Naive thymus-derived CD4-positive, alpha-beta T cell (primary cell): Measurements from ENCODE around the gene NCAM2. TPM values are rescaled to one million over a fixed set of nuclear protein-coding genes. Genes with fewer than 3 reads are reported as not detected.

Experiments
- ATAC-seq: fragments of 150-1000 bp; cut with Tn5 transposase; 2 replicates; pipeline ENCODE4 v1.10.0; 2021; ENCODE audit warnings: mild to moderate bottlenecking, moderate library complexity
- CTCF ChIA-PET: fragments of 350-600 bp; sonication (Branson Sonifier 250); formaldehyde crosslinking; loops from one replicate; lab custom pipeline; 2021; ENCODE audit warnings: antibody characterized with exemption; lab: Charles Lee
- POLR2A ChIA-PET: fragments of 350-600 bp; sonication (Branson Sonifier 250); formaldehyde crosslinking; loops from one replicate; lab custom pipeline; 2021; ENCODE audit warnings: antibody characterized with exemption, inconsistent platforms; lab: Charles Lee
- DNase-seq, 9 donors: peaks; one replicate each; pipeline versions ENCODE4 v3.0.0 to v3.0.0-alpha.2; 2020 to 2022; ENCODE audit warnings: mixed read lengths in 1 of 9
- H3K27ac ChIP-seq: one replicate; pipeline ENCODE4 v1.7.0; 2013; ENCODE audit warnings: mild to moderate bottlenecking, low read depth, low read length, moderate library complexity
- H3K27me3 ChIP-seq, 2 donors: one replicate each; pipeline ENCODE4 v1.7.0; 2013; ENCODE audit warnings: low read length in 2 of 2, mild to moderate bottlenecking in 2 of 2, moderate library complexity in 2 of 2; ENCODE audit not compliant: control insufficient read depth in 2 of 2, insufficient read depth in 2 of 2
- H3K36me3 ChIP-seq, 3 experiments: 1 replicate in 2 of 3; 2 replicates in 1 of 3; pipeline ENCODE4 v1.7.0; 2013; ENCODE audit warnings: low read length in 3 of 3, mild to moderate bottlenecking in 3 of 3, moderate library complexity in 1 of 3; ENCODE audit not compliant: insufficient read depth in 3 of 3, control insufficient read depth in 2 of 3
- H3K4me1 ChIP-seq, 2 donors: one replicate each; pipeline ENCODE4 v1.7.0; 2013; ENCODE audit warnings: low read length in 2 of 2, mild to moderate bottlenecking in 2 of 2, moderate library complexity in 1 of 2; ENCODE audit not compliant: control insufficient read depth in 2 of 2, insufficient read depth in 2 of 2
- H3K4me3 ChIP-seq: 2 replicates; pipeline ENCODE4 v1.7.0; 2013; ENCODE audit warnings: mild to moderate bottlenecking, low read length
- H3K9me3 ChIP-seq, 3 experiments: 1 replicate in 2 of 3; 2 replicates in 1 of 3; pipeline ENCODE4 v1.7.0; 2013; ENCODE audit warnings: low read length in 3 of 3; ENCODE audit not compliant: control insufficient read depth in 2 of 3
- H3K27ac Mint-ChIP-seq, 9 donors: one replicate each; pipeline ENCODE4 v1.8.0; 2020 to 2022; ENCODE audit warnings: mixed read lengths in 9 of 9, mild to moderate bottlenecking in 8 of 9, moderate library complexity in 5 of 9, inconsistent platforms in 2 of 9
- H3K27me3 Mint-ChIP-seq, 5 donors: one replicate each; pipeline ENCODE4 v1.8.0; 2021 to 2022; ENCODE audit warnings: mixed read lengths in 5 of 5, mild to moderate bottlenecking in 1 of 5
- H3K36me3 Mint-ChIP-seq, 5 donors: one replicate each; pipeline ENCODE4 v1.8.0; 2020 to 2022; ENCODE audit warnings: mixed read lengths in 5 of 5, mild to moderate bottlenecking in 3 of 5, inconsistent platforms in 1 of 5
- H3K4me1 Mint-ChIP-seq, 7 donors: one replicate each; pipeline ENCODE4 v1.8.0; 2020 to 2022; ENCODE audit warnings: mixed read lengths in 7 of 7, mild to moderate bottlenecking in 3 of 7, inconsistent platforms in 1 of 7
- H3K4me3 Mint-ChIP-seq, 10 donors: one replicate each; pipeline ENCODE4 v1.8.0; 2020 to 2022; ENCODE audit warnings: mild to moderate bottlenecking in 10 of 10, mixed read lengths in 10 of 10, moderate library complexity in 6 of 10, inconsistent platforms in 2 of 10
- H3K9me3 Mint-ChIP-seq, 11 donors: one replicate each; pipeline ENCODE4 v1.8.0; 2020 to 2022; ENCODE audit warnings: mixed read lengths in 11 of 11, mild to moderate bottlenecking in 4 of 11, inconsistent platforms in 1 of 11, moderate library complexity in 1 of 11
- intact Hi-C, 2 donors: fragments of 100-400 bp; cut with micrococcal nuclease; formaldehyde crosslinking; loops; one replicate each; pipeline ENCODE4 v1.15.1; 2023
- polyA plus RNA-seq, 2 donors: library from polyadenylated mRNA; unstranded; fragments of 300-500 nt; fragmentation: Illumina TruSeq; gene quantifications; one replicate each; pipeline ENCODE4 v1.2.3, GENCODE V29; 2021
- total RNA-seq, 6 experiments: library from RNA in 5 of 6; stranded (reverse) in 5 of 6; gene quantifications; 1 replicate in 5 of 6; 2 replicates in 1 of 6; pipeline ENCODE4 v1.2.3 and lab custom pipeline; 2021 to 2026

Gene NCAM2
- total and polyA plus RNA-seq, 7 experiments from 2014 or later, result 0.07 TPM; not detected in 6

DNA sequence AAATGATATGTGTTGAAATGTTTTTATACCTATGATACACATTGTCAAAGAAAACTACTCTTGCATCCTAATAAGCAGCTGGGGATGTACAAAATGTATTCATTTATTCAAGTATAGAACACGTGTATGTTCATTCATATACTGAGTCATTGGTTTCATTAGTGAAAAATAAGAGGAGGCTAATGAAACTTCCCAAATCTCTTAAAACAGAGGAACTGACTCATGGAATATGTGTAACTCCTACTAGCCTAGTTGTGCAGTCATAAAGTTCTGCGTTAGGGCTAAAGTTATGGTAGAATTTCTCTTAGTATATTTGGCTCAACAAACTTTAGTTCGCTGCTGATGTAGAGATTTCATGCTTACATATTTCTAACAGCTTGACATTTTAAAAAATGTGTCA lies 441.6 kb downstream of the NCAM2 start:
- Histone ChIP-seq H3K4me1 (no peaks in the 10 kb centered on the region), H3K27me3 (no peaks in the 10 kb centered on the region), H3K4me3 (no peak overlapping the region), H3K9me3 (no peaks in the 10 kb centered on the region), H3K27ac (no peak overlapping the region), H3K36me3 (no peaks in the 10 kb centered on the region)
- Mint-ChIP-seq H3K4me1 (no peaks in the 10 kb centered on the region), H3K9me3 (peaks cover 0 to 24% (median 5%) of the 10 kb centered on the region in 11 donors), H3K27ac (no peak overlapping the region), H3K36me3 (no peaks in the 10 kb centered on the region), H3K27me3 (no peaks in the 10 kb centered on the region), H3K4me3 (no peak overlapping the region)
- ChIA-PET CTCF (no interaction called here), POLR2A (no interaction called here)
- DNase-seq (no peak), ATAC-seq (no peak)
- intact Hi-C loops, result no loop called here

GRCh38 chr21:21457077-21457476 lies 458.9 kb downstream of the NCAM2 start:
- no peaks in the 10 kb centered on the region for H3K9me3 ChIP-seq
- H3K27ac Mint-ChIP-seq, result no peak overlapping the region
- no peaks in the 10 kb centered on the region for H3K27me3 Mint-ChIP-seq
- H3K4me3 Mint-ChIP-seq, result no peak overlapping the region
- ChIA-PET POLR2A (no interaction called here), CTCF (no interaction called here)
- H3K36me3 Mint-ChIP-seq, result no peaks in the 10 kb centered on the region
- H3K9me3 Mint-ChIP-seq, result peaks cover 0 to 10% (median 0%) of the 10 kb centered on the region in 11 donors
- no peaks in the 10 kb centered on the region for H3K27me3 ChIP-seq
- no peaks in the 10 kb centered on the region for H3K4me1 Mint-ChIP-seq
- no peak overlapping the region for H3K27ac ChIP-seq
- H3K4me1 ChIP-seq, result no peaks in the 10 kb centered on the region
- no peak overlapping the region for H3K4me3 ChIP-seq
- H3K36me3 ChIP-seq, result no peaks in the 10 kb centered on the region
- DNase-seq (no peak), ATAC-seq (no peak)
- intact Hi-C loops, result no loop called here

GRCh38 chr21:21458124-21458631 lies 460.0 kb downstream of the NCAM2 start:
- ATAC-seq (no peak), DNase-seq (no peak)
- Histone ChIP-seq H3K9me3 (no peaks in the 10 kb centered on the region), H3K27ac (no peak overlapping the region), H3K27me3 (no peaks in the 10 kb centered on the region), H3K4me3 (no peak overlapping the region), H3K4me1 (no peaks in the 10 kb centered on the region), H3K36me3 (no peaks in the 10 kb centered on the region)
- Mint-ChIP-seq H3K36me3 (no peaks in the 10 kb centered on the region), H3K9me3 (peaks cover 0 to 9% (median 0%) of the 10 kb centered on the region in 11 donors), H3K27ac (no peak overlapping the region), H3K4me1 (no peaks in the 10 kb centered on the region), H3K4me3 (no peak overlapping the region), H3K27me3 (no peaks in the 10 kb centered on the region)
- CTCF ChIA-PET, result no interaction called here
- POLR2A ChIA-PET, result no interaction called here
- intact Hi-C loops, result no loop called here

- ChIA-PET CTCF (no interaction called here), POLR2A (no interaction called here)
- H3K27me3 ChIP-seq, result no peaks in the 10 kb centered on the region
- Mint-ChIP-seq H3K36me3 (no peaks in the 10 kb centered on the region), H3K4me1 (no peaks in the 10 kb centered on the region), H3K27ac (no peak overlapping the region), H3K27me3 (no peaks in the 10 kb centered on the region), H3K9me3 (peaks cover 0 to 12% (median 0%) of the 10 kb centered on the region in 11 donors), H3K4me3 (no peak overlapping the region)
- intact Hi-C loops, result no loop called here
- H3K27ac ChIP-seq, result no peak overlapping the region
- no peaks in the 10 kb centered on the region for H3K9me3 ChIP-seq
- DNase-seq (no peak), ATAC-seq (no peak)
- H3K4me1 ChIP-seq, result no peaks in the 10 kb centered on the region
- H3K36me3 ChIP-seq, result no peaks in the 10 kb centered on the region
- no peak overlapping the region for H3K4me3 ChIP-seq
Observed at GRCh38 chr21:21460979-21461378, 462.8 kb downstream of the NCAM2 start.

DNA sequence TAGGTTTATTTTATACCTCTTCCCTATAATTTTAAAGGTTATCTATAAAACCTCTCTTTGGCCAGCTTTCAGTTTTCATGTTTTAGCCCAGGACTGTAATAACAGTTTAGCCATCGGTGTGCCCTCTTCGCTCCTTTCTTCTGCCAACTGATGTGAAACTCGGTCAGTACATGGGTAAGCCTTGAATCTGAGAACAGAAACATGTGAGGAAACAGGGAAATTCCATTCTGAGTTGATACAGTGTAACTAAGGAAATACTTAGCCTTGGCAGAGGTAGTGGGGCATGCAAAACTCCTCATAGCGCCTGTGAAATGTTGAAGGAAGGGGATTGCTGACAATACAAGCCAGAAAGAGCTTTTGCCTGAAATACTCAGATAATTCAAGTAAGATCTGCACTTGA lies 465.2 kb downstream of the NCAM2 start:
- no peak overlapping the region for H3K27ac ChIP-seq
- H3K4me1 ChIP-seq, result no peaks in the 10 kb centered on the region
- Mint-ChIP-seq H3K36me3 (no peaks in the 10 kb centered on the region), H3K9me3 (peaks cover 0 to 12% (median 0%) of the 10 kb centered on the region in 11 donors), H3K27me3 (no peaks in the 10 kb centered on the region), H3K27ac (no peak overlapping the region), H3K4me1 (no peaks in the 10 kb centered on the region), H3K4me3 (no peak overlapping the region)
- H3K4me3 ChIP-seq, result no peak overlapping the region
- POLR2A ChIA-PET, result no interaction called here
- DNase-seq (no peak), ATAC-seq (no peak)
- intact Hi-C loops, result no loop called here
- H3K9me3 ChIP-seq, result no peaks in the 10 kb centered on the region
- CTCF ChIA-PET, result no interaction called here
- no peaks in the 10 kb centered on the region for H3K27me3 ChIP-seq
- no peaks in the 10 kb centered on the region for H3K36me3 ChIP-seq

DNA sequence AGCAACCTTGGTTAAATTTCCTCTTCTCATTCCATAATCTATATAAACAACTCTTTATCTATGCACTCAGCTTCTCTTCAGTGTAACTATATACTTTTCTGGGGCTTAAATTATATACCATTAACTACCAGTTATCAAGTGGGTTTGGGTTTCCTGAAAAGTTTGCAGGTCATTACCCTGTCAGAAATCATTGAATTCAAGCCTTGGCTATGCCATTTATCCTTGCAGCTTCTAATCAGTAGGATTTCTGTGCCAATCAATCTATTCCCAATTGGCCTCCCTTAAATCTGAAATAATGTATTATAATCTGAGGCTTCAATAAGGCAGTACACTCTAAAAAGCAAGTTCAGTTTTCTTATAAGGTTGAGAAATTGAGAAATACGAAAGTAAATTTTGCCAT lies 466.5 kb downstream of the NCAM2 start:
- H3K27me3 Mint-ChIP-seq, result no peaks in the 10 kb centered on the region
- Histone ChIP-seq H3K4me3 (no peak overlapping the region), H3K9me3 (no peaks in the 10 kb centered on the region), H3K36me3 (no peaks in the 10 kb centered on the region), H3K4me1 (no peaks in the 10 kb centered on the region), H3K27me3 (no peaks in the 10 kb centered on the region), H3K27ac (no peak overlapping the region)
- peaks cover 0 to 12% (median 0%) of the 10 kb centered on the region in 11 donors for H3K9me3 Mint-ChIP-seq
- H3K27ac Mint-ChIP-seq, result no peak overlapping the region
- no peaks in the 10 kb centered on the region for H3K36me3 Mint-ChIP-seq
- DNase-seq, result no peak
- intact Hi-C loops, result no loop called here
- no peak for ATAC-seq
- H3K4me3 Mint-ChIP-seq, result no peak overlapping the region
- CTCF ChIA-PET, result no interaction called here
- POLR2A ChIA-PET, result no interaction called here
- H3K4me1 Mint-ChIP-seq, result no peaks in the 10 kb centered on the region

- Histone ChIP-seq H3K27ac (no peak overlapping the region), H3K36me3 (no peaks in the 10 kb centered on the region), H3K4me1 (no peaks in the 10 kb centered on the region), H3K4me3 (no peak overlapping the region), H3K27me3 (no peaks in the 10 kb centered on the region), H3K9me3 (no peaks in the 10 kb centered on the region)
- DNase-seq, result no peak
- CTCF ChIA-PET, result no interaction called here
- intact Hi-C loops, result no loop called here
- Mint-ChIP-seq H3K36me3 (no peaks in the 10 kb centered on the region), H3K4me1 (no peaks in the 10 kb centered on the region), H3K4me3 (no peak overlapping the region), H3K9me3 (peaks cover 0 to 10% (median 0%) of the 10 kb centered on the region in 11 donors), H3K27ac (no peak overlapping the region), H3K27me3 (no peaks in the 10 kb centered on the region)
- no peak for ATAC-seq
- POLR2A ChIA-PET, result no interaction called here
Observed at GRCh38 chr21:21466752-21467151, 468.5 kb downstream of the NCAM2 start.
